Keratinocyte (primary cell): ENCODE results near the gene ST6GAL1. TPM values are rescaled to one million over a fixed set of nuclear protein-coding genes. Genes with fewer than 3 reads are reported as not detected.

Experiments used
- DNase-seq: peaks from one replicate; pipeline ENCODE4 v3.0.0-alpha.2; 2011; ENCODE audit warnings: low read depth, missing footprints, low spot score
- FAIRE-seq: peaks from 2 replicates; lab custom pipeline; 2011; peaks lifted over from hg19 to GRCh38; lab: Jason Lieb, UNC
- H2AFZ ChIP-seq: 2 replicates; pipeline ENCODE4 v1.6.0; 2012; ENCODE audit warnings: low read length, control low read depth, inconsistent platforms; ENCODE audit not compliant: control insufficient read depth
- H3K27ac ChIP-seq: 2 replicates; pipeline ENCODE4 v1.5.1; 2011; ENCODE audit warnings: low read length; ENCODE audit not compliant: control insufficient read depth, insufficient read depth
- H3K27me3 ChIP-seq: 3 replicates; pipeline ENCODE4 v1.6.0; 2011; ENCODE audit warnings: low read length; ENCODE audit not compliant: control insufficient read depth, insufficient read depth; ENCODE audit errors: extremely low read depth
- H3K36me3 ChIP-seq, 2 experiments: 2 replicates in 1 of 2; 3 replicates in 1 of 2; pipeline ENCODE4 v1.5.1; 2011; ENCODE audit warnings: low read length in 2 of 2, mild to moderate bottlenecking in 1 of 2; ENCODE audit not compliant: control insufficient read depth in 2 of 2, insufficient read depth in 2 of 2; ENCODE audit errors: extremely low read depth in 1 of 2
- H3K4me1 ChIP-seq: 3 replicates; pipeline ENCODE4 v1.5.1; 2011; ENCODE audit warnings: low read length; ENCODE audit not compliant: control insufficient read depth, insufficient read depth; ENCODE audit errors: extremely low read depth
- H3K4me2 ChIP-seq: 3 replicates; pipeline ENCODE4 v1.6.0; 2011; ENCODE audit warnings: low read depth, low read length; ENCODE audit not compliant: control insufficient read depth, insufficient read depth; ENCODE audit errors: extremely low read depth
- H3K4me3 ChIP-seq, 3 experiments: fragments of 200-600 bp in 1 of 3; sonication (generic) in 1 of 3; 2 replicates in 2 of 3; 3 replicates in 1 of 3; pipeline ENCODE4 v1.5.1; 2011 to 2016; ENCODE audit warnings: low read length in 3 of 3, mild to moderate bottlenecking in 3 of 3, control low read depth in 2 of 3, inconsistent platforms in 1 of 3, low read depth in 1 of 3, mixed read lengths in 1 of 3, mixed run types in 1 of 3, moderate library complexity in 1 of 3; ENCODE audit not compliant: control insufficient read depth in 2 of 3, insufficient read depth in 2 of 3; ENCODE audit errors: extremely low read depth in 1 of 3
- H3K79me2 ChIP-seq: 2 replicates; pipeline ENCODE4 v1.6.0; 2012; ENCODE audit warnings: low read length; ENCODE audit not compliant: control insufficient read depth, insufficient read depth
- H3K9ac ChIP-seq: 3 replicates; pipeline ENCODE4 v1.6.0; 2011; ENCODE audit warnings: low read length; ENCODE audit not compliant: control insufficient read depth, insufficient read depth; ENCODE audit errors: extremely low read depth
- H3K9me1 ChIP-seq: 3 replicates; pipeline ENCODE4 v1.6.0; 2011; ENCODE audit warnings: low read length; ENCODE audit not compliant: control insufficient read depth, insufficient read depth; ENCODE audit errors: extremely low read depth
- H3K9me3 ChIP-seq: 2 replicates; pipeline ENCODE4 v1.5.1; 2012; ENCODE audit warnings: low read depth, low read length; ENCODE audit not compliant: control insufficient read depth
- H4K20me1 ChIP-seq: 3 replicates; pipeline ENCODE4 v1.6.0; 2011; ENCODE audit warnings: low read length; ENCODE audit not compliant: control insufficient read depth, insufficient read depth; ENCODE audit errors: extremely low read depth
- EZH2 ChIP-seq: IDR thresholded peaks from one replicate; pipeline ENCODE4 v1.6.1; 2012; ENCODE audit warnings: inconsistent platforms, mild to moderate bottlenecking, low read length, moderate library complexity
- dilution Hi-C: fragments of 300-500 bp; cut with MboI; formaldehyde crosslinking; loops from one replicate; pipeline ENCODE4 v1.7.0; 2020; ENCODE audit warnings: low sequenced_read_pairs; ENCODE audit not compliant: extremely low pct_ligation_motif_present
- polyA plus RNA-seq, 5 experiments: library from polyadenylated mRNA; depleted of rRNA in 3 of 5; stranded (reverse) in 3 of 5; stranded (forward) in 1 of 5; unstranded in 1 of 5; fragments of >200 nt; gene quantifications; 1 replicate in 1 of 5; 2 replicates in 3 of 5; 3 replicates in 1 of 5; pipeline versions ENCODE4 v1.2.1 to v1.2.3, GENCODE V29; 2011 to 2012; ENCODE audit warnings: missing spikeins in 2 of 5, low read depth in 1 of 5, low replicate concordance in 1 of 5
- TF ChIP-seq, protein P1 (sequence below), 3 experiments: IDR thresholded peaks in 1 of 3; conservative IDR thresholded peaks in 1 of 3; optimal IDR thresholded peaks in 1 of 3; 2 replicates in 2 of 3; 3 replicates in 1 of 3; pipeline versions ENCODE3 to v1.5.1; 2011; ENCODE audit warnings: low read length in 3 of 3, mild to moderate bottlenecking in 3 of 3, moderate library complexity in 2 of 3, control low read depth in 1 of 3, inconsistent platforms in 1 of 3; ENCODE audit not compliant: insufficient read depth in 2 of 3; ENCODE audit errors: extremely low read depth in 1 of 3

The ST6GAL1 gene
- polyA plus RNA-seq, 1 donor (not counting 4 experiments of a cell fraction or from before 2014, with no cell fraction given), result 7.5 TPM

DNA sequence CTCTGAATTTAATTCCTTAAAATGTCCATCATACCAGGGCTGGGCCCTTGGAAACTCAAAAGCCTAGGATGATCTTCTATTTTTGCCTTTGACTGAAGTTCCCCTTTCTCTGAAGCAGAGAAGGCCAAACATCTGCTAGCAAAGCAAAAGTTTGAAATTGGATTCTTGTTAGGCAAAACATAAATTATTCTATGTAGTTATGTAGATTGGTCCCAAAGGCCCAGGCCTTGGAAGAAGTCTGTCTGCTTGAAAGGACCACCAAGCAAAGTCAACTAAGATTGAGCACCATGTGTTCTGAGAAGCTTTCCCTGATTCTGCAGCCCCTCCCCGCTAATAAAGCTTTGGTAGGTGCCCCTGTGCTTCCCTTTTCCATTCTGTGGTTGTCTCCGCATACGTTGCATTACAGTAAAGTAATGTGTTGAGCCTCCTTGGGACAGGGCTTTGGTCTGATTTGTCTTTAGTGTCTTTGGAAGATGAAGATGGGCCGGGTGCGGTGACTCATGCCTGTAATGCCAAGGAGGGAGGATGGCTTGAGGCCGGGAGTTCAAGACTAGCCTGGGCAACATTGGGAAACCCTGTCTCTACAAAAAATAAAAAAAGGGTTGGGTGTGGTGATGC is 152.5 kb downstream of the ST6GAL1 start:
- H3K9me3 ChIP-seq, result no peaks in the 10 kb centered on the region
- no peaks in the 10 kb centered on the region for H4K20me1 ChIP-seq
- DNase-seq (no peak), FAIRE-seq (no peak)
- H3K27ac ChIP-seq, result no peak overlapping the region
- H3K4me3 ChIP-seq, result no peak overlapping the region
- H3K4me2 ChIP-seq, result no peak overlapping the region
- H3K79me2 ChIP-seq, result no peaks in the 10 kb centered on the region
- dilution Hi-C loops, result no loop called here
- H3K9ac ChIP-seq, result no peak overlapping the region
- no peaks in the 10 kb centered on the region for H3K36me3 ChIP-seq
- no peaks in the 10 kb centered on the region for H3K27me3 ChIP-seq
- H3K4me1 ChIP-seq, result no peaks in the 10 kb centered on the region
- no peaks in the 10 kb centered on the region for H3K9me1 ChIP-seq
- no peak overlapping the region for H2AFZ ChIP-seq
- TF ChIP-seq, protein P1, sequence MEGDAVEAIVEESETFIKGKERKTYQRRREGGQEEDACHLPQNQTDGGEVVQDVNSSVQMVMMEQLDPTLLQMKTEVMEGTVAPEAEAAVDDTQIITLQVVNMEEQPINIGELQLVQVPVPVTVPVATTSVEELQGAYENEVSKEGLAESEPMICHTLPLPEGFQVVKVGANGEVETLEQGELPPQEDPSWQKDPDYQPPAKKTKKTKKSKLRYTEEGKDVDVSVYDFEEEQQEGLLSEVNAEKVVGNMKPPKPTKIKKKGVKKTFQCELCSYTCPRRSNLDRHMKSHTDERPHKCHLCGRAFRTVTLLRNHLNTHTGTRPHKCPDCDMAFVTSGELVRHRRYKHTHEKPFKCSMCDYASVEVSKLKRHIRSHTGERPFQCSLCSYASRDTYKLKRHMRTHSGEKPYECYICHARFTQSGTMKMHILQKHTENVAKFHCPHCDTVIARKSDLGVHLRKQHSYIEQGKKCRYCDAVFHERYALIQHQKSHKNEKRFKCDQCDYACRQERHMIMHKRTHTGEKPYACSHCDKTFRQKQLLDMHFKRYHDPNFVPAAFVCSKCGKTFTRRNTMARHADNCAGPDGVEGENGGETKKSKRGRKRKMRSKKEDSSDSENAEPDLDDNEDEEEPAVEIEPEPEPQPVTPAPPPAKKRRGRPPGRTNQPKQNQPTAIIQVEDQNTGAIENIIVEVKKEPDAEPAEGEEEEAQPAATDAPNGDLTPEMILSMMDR (optimal IDR thresholded peaks at IDR 0.05 in 1 of 3, IDR thresholded peaks at IDR 0.05 in 1 of 3, conservative IDR thresholded peaks at IDR 0.05 in 1 of 3; ENCODE audit: extremely low read depth in 1 of 3, insufficient read depth in 2 of 3, low read length in 3 of 3), result no peak
- no peak for TF ChIP-seq EZH2

DNA sequence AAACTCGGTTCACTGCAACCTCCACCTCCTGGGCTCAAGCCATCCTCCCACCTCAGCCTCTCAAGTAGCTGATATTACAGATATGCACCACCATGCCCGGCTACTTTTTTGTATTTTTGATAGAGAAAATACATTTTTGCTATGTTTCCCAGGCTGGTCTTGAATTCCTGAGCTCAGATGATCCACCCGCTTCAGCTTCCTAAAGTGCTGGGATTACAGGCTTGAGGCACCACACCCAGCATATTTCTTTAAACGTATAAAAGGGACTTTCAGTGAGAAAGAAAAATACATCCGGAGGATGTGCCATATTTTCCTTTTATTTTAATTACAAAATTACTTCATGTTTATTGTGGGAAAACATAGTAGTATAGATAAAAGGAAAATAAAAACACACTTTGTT is 153.8 kb downstream of the ST6GAL1 start:
- TF ChIP-seq EZH2, result no peak
- TF ChIP-seq, protein P1 (optimal IDR thresholded peaks at IDR 0.05 in 1 of 3, IDR thresholded peaks at IDR 0.05 in 1 of 3, conservative IDR thresholded peaks at IDR 0.05 in 1 of 3; ENCODE audit: extremely low read depth in 1 of 3, insufficient read depth in 2 of 3, low read length in 3 of 3), result no peak
- H3K9me3 ChIP-seq, result no peaks in the 10 kb centered on the region
- FAIRE-seq (no peak), DNase-seq (no peak)
- no peaks in the 10 kb centered on the region for H3K36me3 ChIP-seq
- dilution Hi-C loops, result no loop called here
- no peaks in the 10 kb centered on the region for H3K79me2 ChIP-seq
- H3K4me3 ChIP-seq, result no peak overlapping the region
- no peaks in the 10 kb centered on the region for H3K4me1 ChIP-seq
- H3K27me3 ChIP-seq, result no peaks in the 10 kb centered on the region
- no peak overlapping the region for H3K4me2 ChIP-seq
- H3K9ac ChIP-seq, result no peak overlapping the region
- no peaks in the 10 kb centered on the region for H3K9me1 ChIP-seq
- H3K27ac ChIP-seq, result no peak overlapping the region
- no peak overlapping the region for H2AFZ ChIP-seq
- no peaks in the 10 kb centered on the region for H4K20me1 ChIP-seq
